K562 (cell line): ENCODE data around the gene BCL10. TPM values are rescaled to one million over a fixed set of nuclear protein-coding genes. Genes with fewer than 3 reads are reported as not detected.

Source experiments
- E2F6 ChIP-seq, 2 experiments: IDR thresholded peaks; 2 replicates each; pipeline ENCODE4 v1.6.1; 2011; ENCODE audit warnings: borderline replicate concordance in 1 of 2, control low read depth in 1 of 2, low read depth in 1 of 2, low read length in 1 of 2, mild to moderate bottlenecking in 1 of 2, mixed read lengths in 1 of 2, moderate library complexity in 1 of 2; ENCODE audit not compliant: insufficient read depth in 1 of 2, insufficient read length in 1 of 2, poor library complexity in 1 of 2, severe bottlenecking in 1 of 2; ENCODE audit errors: extremely low read depth in 1 of 2
- POLR2A ChIP-seq: fragments of 450-650 bp; conservative IDR thresholded peaks from 2 replicates; pipeline ENCODE4 v1.6.1; 2016
- RREB1 ChIP-seq: fragments of 250-450 bp; sonication (Bioruptor Pico); IDR thresholded peaks from 2 replicates; pipeline ENCODE4 v1.4.0; 2020
- SAFB ChIP-seq: fragments of 200-400 bp; formaldehyde crosslinking; IDR thresholded peaks from 2 replicates; pipeline ENCODE4 v1.6.1; 2017; ENCODE audit warnings: low read depth, low read length, borderline replicate concordance
- SMARCE1 ChIP-seq: fragments of 450-650 bp; IDR thresholded peaks from 2 replicates; pipeline ENCODE4 v1.7.1; 2016; ENCODE audit warnings: mild to moderate bottlenecking
- SRSF9 ChIP-seq: fragments of 200-400 bp; formaldehyde crosslinking; IDR thresholded peaks from 2 replicates; pipeline ENCODE4 v1.6.1; 2017; ENCODE audit warnings: low read depth, low read length, borderline replicate concordance
- TGIF2 ChIP-seq: sonication (generic); formaldehyde crosslinking; IDR thresholded peaks from 2 replicates; pipeline ENCODE4 v1.8.1; 2022; ENCODE audit warnings: mild to moderate bottlenecking, missing genetic modification reagents, moderate library complexity
- THAP12 ChIP-seq: fragments of 250-450 bp; sonication (Bioruptor Pico); IDR thresholded peaks from 2 replicates; pipeline ENCODE4 v1.9.0; 2021; ENCODE audit warnings: mild to moderate bottlenecking, inconsistent platforms
- ZBTB49 ChIP-seq: sonication (generic); formaldehyde crosslinking; IDR thresholded peaks from 2 replicates; pipeline ENCODE4 v1.8.0; 2022; ENCODE audit warnings: missing genetic modification reagents, mild to moderate bottlenecking, borderline replicate concordance
- ZKSCAN3 ChIP-seq: fragments of 250-450 bp; sonication (Bioruptor Pico); IDR thresholded peaks from 2 replicates; pipeline ENCODE4 v1.4.0; 2020
- ZNF507 ChIP-seq: conservative IDR thresholded peaks from 2 replicates; pipeline ENCODE4 v1.6.1; 2017; ENCODE audit warnings: missing genetic modification characterization, missing compliant biosample characterization
- ZNF639 ChIP-seq, 2 experiments: fragments of 200-800 bp in 1 of 2; sonication (Bioruptor generic) in 1 of 2; sonication (generic) in 1 of 2; formaldehyde crosslinking in 1 of 2; IDR thresholded peaks in 1 of 2; conservative IDR thresholded peaks in 1 of 2; 2 replicates each; pipeline versions ENCODE4 v1.5.0 to v1.6.1; 2016 to 2020; ENCODE audit warnings: missing compliant biosample characterization in 1 of 2, missing genetic modification characterization in 1 of 2, missing genetic modification reagents in 1 of 2
- polyA plus RNA-seq, 8 experiments: library from polyadenylated mRNA; depleted of rRNA in 4 of 8; stranded (reverse) in 5 of 8; unstranded in 3 of 8; fragments of >200 nt; fragmentation: Nextera tagmentation in 2 of 8; fragmentation: Illumina TruSeq in 1 of 8; extraction: Ambion mirVana in 2 of 8; extraction: Trizol in 1 of 8; gene quantifications; 2 replicates each; pipeline versions ENCODE4 v1.2.1 to v1.2.3, GENCODE V29; 2011 to 2014; ENCODE audit warnings: inconsistent platforms in 1 of 8, missing spikeins in 1 of 8
- total RNA-seq, 7 experiments: library from RNA; depleted of rRNA in 6 of 7; stranded (reverse); fragments of >200 nt in 6 of 7; fragmentation: Illumina TruSeq in 2 of 7; extraction: Trizol in 2 of 7; gene quantifications; 2 replicates each; pipeline versions ENCODE4 v1.2.1 to v1.2.3, GENCODE V29; 2011 to 2021; ENCODE audit warnings: low replicate concordance in 1 of 7

Gene BCL10
- total and polyA plus RNA-seq, 9 of the 15 experiments (the other 6 are each of a cell fraction or from before 2014, with no cell fraction given): 8.0 to 19.4 (median 12.3) TPM

GRCh38 chr1:85244271-85245061 is 32.0 kb downstream of the BCL10 start (continued):
- TF ChIP-seq ZBTB49 (CRISPR knock-in tag) (no peak), THAP12 (CRISPR knock-in tag) (no peak), TGIF2 (CRISPR knock-in tag) (no peak), SMARCE1 (0 out of 2 replicates have a peak, but pooled peaks have one; percentile 41), E2F6 (IDR thresholded peaks at IDR 0.05; ENCODE audit: borderline replicate concordance in 1 of 2, extremely low read depth in 1 of 2, insufficient read depth in 1 of 2, insufficient read length in 1 of 2, low read depth in 1 of 2, low read length in 1 of 2, poor library complexity in 1 of 2, severe bottlenecking in 1 of 2) (peak in 1 of 2 experiments; percentile 15), POLR2A (no peak), RREB1 (no peak), ZNF639 (CRISPR knock-in tag; conservative IDR thresholded peaks at IDR 0.05 in 1 of 2, IDR thresholded peaks at IDR 0.05 in 1 of 2) (no peak; a peak in 1 of 4 replicates), ZNF507 (tag) (no peak), SRSF9 (no peak), ZKSCAN3 (no peak), SAFB (no peak)
